Karpas-422 (cell line): ENCODE data around the gene RADX. TPM values are rescaled to one million over a fixed set of nuclear protein-coding genes. Genes with fewer than 3 reads are reported as not detected.

ENCODE experiments used
- DNase-seq: peaks from one replicate; pipeline ENCODE4 v3.0.0-alpha.2; 2015
- H2AFZ ChIP-seq: fragments of 200-600 bp; sonication (generic); 2 replicates; pipeline ENCODE4 v1.6.1; 2014; ENCODE audit warnings: antibody characterized with exemption, low read length, mixed read lengths
- H3K27ac ChIP-seq: fragments of 200-600 bp; sonication (generic); 2 replicates; pipeline ENCODE4 v1.5.1; 2014; ENCODE audit warnings: mild to moderate bottlenecking, low read length, moderate library complexity
- H3K27me3 ChIP-seq: fragments of 200-600 bp; sonication (generic); 2 replicates; pipeline ENCODE4 v1.6.1; 2014; ENCODE audit warnings: low read length, mixed read lengths
- H3K36me3 ChIP-seq: fragments of 200-600 bp; sonication (generic); 2 replicates; pipeline ENCODE4 v1.6.1; 2014; ENCODE audit warnings: low read length, mixed read lengths; ENCODE audit not compliant: insufficient read depth
- H3K4me1 ChIP-seq: fragments of 200-600 bp; sonication (generic); 2 replicates; pipeline ENCODE4 v1.6.1; 2014; ENCODE audit warnings: mild to moderate bottlenecking, low read length, mixed read lengths
- H3K4me2 ChIP-seq: fragments of 200-600 bp; sonication (generic); 2 replicates; pipeline ENCODE4 v1.6.1; 2014; ENCODE audit warnings: low read length, low read depth, mild to moderate bottlenecking; ENCODE audit not compliant: poor library complexity, severe bottlenecking
- H3K4me3 ChIP-seq: fragments of 200-600 bp; sonication (generic); 2 replicates; pipeline ENCODE4 v1.5.1; 2014; ENCODE audit warnings: mild to moderate bottlenecking, antibody characterized with exemption, low read length, mixed read lengths
- H3K79me2 ChIP-seq: fragments of 200-600 bp; sonication (generic); 2 replicates; pipeline ENCODE4 v1.6.1; 2014; ENCODE audit warnings: mild to moderate bottlenecking, low read length, mixed read lengths
- H3K9ac ChIP-seq: fragments of 200-600 bp; sonication (generic); 2 replicates; pipeline ENCODE4 v1.6.0; 2014; ENCODE audit warnings: low read length
- H3K9me2 ChIP-seq: fragments of 200-600 bp; sonication (generic), shearing (Covaris generic); replicated peaks from 2 replicates; pipeline ENCODE4 v1.6.0; 2014; ENCODE audit warnings: mild to moderate bottlenecking, low read length, moderate library complexity; ENCODE audit not compliant: insufficient read depth
- H3K9me3 ChIP-seq: fragments of 300-700, 200-600 bp; sonication (generic); 2 replicates; pipeline ENCODE4 v1.6.1; 2014; ENCODE audit warnings: low read length, mixed read lengths
- H4K20me1 ChIP-seq: fragments of 200-600 bp; sonication (generic); 2 replicates; pipeline ENCODE4 v1.6.1; 2014; ENCODE audit warnings: mild to moderate bottlenecking, antibody characterized with exemption, low read length, low read depth; ENCODE audit not compliant: insufficient read depth
- small RNA-seq: library from RNA; depleted of rRNA; stranded (forward); fragments of <200 nt; gene quantifications from one replicate; pipeline ENCODE3, GENCODE V24; 2014
- total RNA-seq: library from RNA; depleted of rRNA; stranded (reverse); fragments of >200 nt; shearing (Covaris generic); gene quantifications from 2 replicates; pipeline ENCODE4 v1.2.3, GENCODE V29; 2014; ENCODE audit warnings: low replicate concordance; rRNA removed

Gene RADX
- total RNA-seq, 1 experiment from 2014 or later = 18.4 TPM

- Histone ChIP-seq H3K27ac (no peak overlapping the region), H3K9ac (no peak overlapping the region), H4K20me1 (no peaks in the 10 kb centered on the region), H3K79me2 (no peaks in the 10 kb centered on the region), H3K27me3 (no peaks in the 10 kb centered on the region), H3K4me3 (no peak overlapping the region), H3K4me1 (no peaks in the 10 kb centered on the region), H3K9me3 (no peaks in the 10 kb centered on the region), H2AFZ (no peak overlapping the region), H3K9me2 (no peaks in the 10 kb centered on the region), H3K36me3 (no peaks in the 10 kb centered on the region), H3K4me2 (no peak overlapping the region)
- no peak for DNase-seq
Observed at GRCh38 chrX:106718709-106719108, 106.9 kb downstream of the RADX start.

- Histone ChIP-seq H2AFZ (no peak overlapping the region), H3K9me3 (no peaks in the 10 kb centered on the region), H3K4me1 (no peaks in the 10 kb centered on the region), H3K4me3 (no peak overlapping the region), H4K20me1 (no peaks in the 10 kb centered on the region), H3K9ac (no peak overlapping the region), H3K4me2 (no peak overlapping the region), H3K79me2 (no peaks in the 10 kb centered on the region), H3K27me3 (no peaks in the 10 kb centered on the region), H3K36me3 (no peaks in the 10 kb centered on the region), H3K9me2 (no peaks in the 10 kb centered on the region), H3K27ac (no peak overlapping the region)
- no peak for DNase-seq
Observed at GRCh38 chrX:106725931-106726330, 114.2 kb downstream of the RADX start.

- DNase-seq = no peak
- no peaks in the 10 kb centered on the region for H3K9me3 ChIP-seq
- H3K4me2 ChIP-seq = no peak within 1 kb of the TSS
- no peaks in the 10 kb centered on the region for H3K9me2 ChIP-seq
- H3K27me3 ChIP-seq = no peaks in the 10 kb centered on the region
- H3K27ac ChIP-seq = no peak within 1 kb of the TSS
- H3K9ac ChIP-seq = no peak within 1 kb of the TSS
- no peaks in the 10 kb centered on the region for H3K4me1 ChIP-seq
- no peak within 1 kb of the TSS for H3K4me3 ChIP-seq
- H2AFZ ChIP-seq = no peak within 1 kb of the TSS
- no peaks in the 10 kb centered on the region for H3K36me3 ChIP-seq
- no peaks in the 10 kb centered on the region for H4K20me1 ChIP-seq
- H3K79me2 ChIP-seq = no peaks in the 10 kb centered on the region
Observed at GRCh38 chrX:106726485-106727437, 115.0 kb downstream of the RADX start, which contains the start of gene RNF128. Gene RNF128 (plus strand): TSS chrX:106726701. CDS start chrX:106726914, 213 bp downstream.

GRCh38 chrX:106728337-106728736 is 116.6 kb downstream of the RADX start:
- no peaks in the 10 kb centered on the region for H3K79me2 ChIP-seq
- H3K36me3 ChIP-seq = no peaks in the 10 kb centered on the region
- no peak overlapping the region for H3K4me2 ChIP-seq

More at GRCh38 chrX:106728337-106728736, 116.6 kb downstream of the RADX start:
- no peaks in the 10 kb centered on the region for H3K9me3 ChIP-seq
- DNase-seq = no peak
- no peak overlapping the region for H2AFZ ChIP-seq
- no peaks in the 10 kb centered on the region for H3K4me1 ChIP-seq
- no peaks in the 10 kb centered on the region for H3K27me3 ChIP-seq
- H3K4me3 ChIP-seq = no peak overlapping the region
- H4K20me1 ChIP-seq = no peaks in the 10 kb centered on the region
- H3K9me2 ChIP-seq = no peaks in the 10 kb centered on the region
- H3K27ac ChIP-seq = no peak overlapping the region
- no peak overlapping the region for H3K9ac ChIP-seq

Small RNAs within 50 kb of the gene (small RNA-seq; reads per million reads assigned to genes)
- gene AL590808.1 (not detected), gene MIR548AN (not detected)

Other genes with a start within 250 kb of the RADX start
- not detected in 2 replicates for gene RNF128, start 114.7 kb downstream of the RADX start, total RNA-seq
- gene TBC1D8B, start 190.7 kb downstream of the RADX start, total RNA-seq = not detected in 2 replicates